Fibroblast of lung (primary cell): ENCODE measurements around the gene KCND1. TPM values are rescaled to one million over a fixed set of nuclear protein-coding genes. Genes with fewer than 3 reads are reported as not detected.

Experiments used
- DNase-seq, 2 donors: peaks; one replicate each; pipeline versions ENCODE4 v3.0.0 to v3.0.0-alpha.2; 2010; ENCODE audit warnings: low read depth in 2 of 2
- H2AFZ ChIP-seq: 2 replicates; pipeline ENCODE4 v1.5.1; 2012; ENCODE audit warnings: low read length, control low read depth, inconsistent platforms
- H3K27ac ChIP-seq: 2 replicates; pipeline ENCODE4 v1.5.1; 2011; ENCODE audit warnings: low read length, control low read depth; ENCODE audit not compliant: insufficient read depth
- H3K27me3 ChIP-seq: 2 replicates; pipeline ENCODE4 v1.5.1; 2011; ENCODE audit warnings: mild to moderate bottlenecking, low read length; ENCODE audit not compliant: control insufficient read depth, insufficient read depth
- H3K36me3 ChIP-seq: 2 replicates; pipeline ENCODE4 v1.5.1; 2011; ENCODE audit warnings: low read length; ENCODE audit not compliant: control insufficient read depth, insufficient read depth
- H3K4me1 ChIP-seq: 2 replicates; pipeline ENCODE4 v1.5.1; 2011; ENCODE audit warnings: low read length; ENCODE audit not compliant: control insufficient read depth, insufficient read depth; ENCODE audit errors: extremely low read depth
- H3K4me2 ChIP-seq: 2 replicates; pipeline ENCODE4 v1.5.1; 2011; ENCODE audit warnings: low read length, control low read depth; ENCODE audit not compliant: insufficient read depth; ENCODE audit errors: extremely low read depth
- H3K4me3 ChIP-seq, 4 experiments: fragments of 200-600 bp in 1 of 4; sonication (generic) in 1 of 4; replicated peaks in 1 of 4; 2 replicates each; pipeline ENCODE4 v1.5.1; 2011 to 2016; ENCODE audit warnings: low read length in 4 of 4, low read depth in 3 of 4, mild to moderate bottlenecking in 3 of 4, control low read depth in 2 of 4, inconsistent platforms in 1 of 4, mixed read lengths in 1 of 4; ENCODE audit not compliant: insufficient read depth in 1 of 4; ENCODE audit errors: control extremely low read depth in 1 of 4
- H3K79me2 ChIP-seq: 2 replicates; pipeline ENCODE4 v1.5.1; 2012; ENCODE audit warnings: mild to moderate bottlenecking, low read length, inconsistent platforms; ENCODE audit not compliant: control insufficient read depth, insufficient read depth
- H3K9ac ChIP-seq: 2 replicates; pipeline ENCODE4 v1.5.1; 2011; ENCODE audit warnings: mild to moderate bottlenecking, low read length, control low read depth; ENCODE audit not compliant: insufficient read depth
- H3K9me3 ChIP-seq: 2 replicates; pipeline ENCODE4 v1.5.1; 2012; ENCODE audit warnings: low read depth, low read length; ENCODE audit not compliant: control insufficient read depth, insufficient read depth
- H4K20me1 ChIP-seq: 2 replicates; pipeline ENCODE4 v1.5.1; 2011; ENCODE audit warnings: low read length; ENCODE audit not compliant: control insufficient read depth, insufficient read depth; ENCODE audit errors: extremely low read depth
- EZH2 ChIP-seq: IDR thresholded peaks from 2 replicates; pipeline ENCODE4 v1.5.1; 2012; ENCODE audit warnings: low read length, control low read depth, mild to moderate bottlenecking; ENCODE audit errors: missing control alignments
- polyA plus RNA-seq, 2 donors: library from polyadenylated mRNA; depleted of rRNA in 1 of 2; stranded (reverse) in 1 of 2; unstranded in 1 of 2; fragments of >200 nt; gene quantifications; 2 replicates each; pipeline ENCODE4 v1.2.1, GENCODE V29; 2011 to 2012; ENCODE audit warnings: missing spikeins in 1 of 2
- total RNA-seq: library from RNA; depleted of rRNA; stranded (reverse); fragments of >200 nt; gene quantifications from 2 replicates; pipeline ENCODE4 v1.2.1, GENCODE V29; 2014
- TF ChIP-seq, protein P1 (sequence below), 2 donors: IDR thresholded peaks in 1 of 2; conservative IDR thresholded peaks in 1 of 2; 1 replicate in 1 of 2; 2 replicates in 1 of 2; pipeline ENCODE4 v1.5.1; 2011 to 2012; ENCODE audit warnings: low read length in 2 of 2, control low read depth in 1 of 2, inconsistent platforms in 1 of 2, low read depth in 1 of 2, mild to moderate bottlenecking in 1 of 2

KCND1 gene
- total and polyA plus RNA-seq, 2 donors (not counting 1 experiment from before 2014, with no cell fraction given): 0.41 to 1.3 TPM

DNA sequence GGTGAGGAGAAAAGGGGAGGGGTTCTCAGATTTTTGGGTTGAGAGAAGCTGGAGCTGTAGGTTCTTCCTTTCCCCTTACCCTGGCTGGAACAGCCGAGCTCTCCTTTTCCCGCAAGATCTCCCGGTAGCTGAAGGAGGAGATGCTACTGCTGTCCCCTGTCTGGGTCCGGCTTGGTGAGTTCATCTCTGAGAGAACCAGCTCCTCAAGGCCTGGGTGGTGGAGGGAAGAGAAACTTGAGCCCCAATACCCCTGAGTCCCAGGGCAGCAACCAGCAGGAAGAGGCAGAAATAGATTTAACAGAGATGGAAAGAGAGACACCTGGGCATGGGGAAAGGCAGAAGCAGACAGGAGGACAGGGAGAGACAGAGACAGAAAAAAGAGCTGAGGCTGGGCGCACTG lies 6.6 kb upstream of the KCND1 start:
- Histone ChIP-seq H3K36me3 (peaks cover 5% of the 10 kb centered on the region), H3K4me3 (no peak overlapping the region), H3K27ac (no peak overlapping the region), H4K20me1 (no peaks in the 10 kb centered on the region), H3K4me1 (no peaks in the 10 kb centered on the region), H3K79me2 (no peaks in the 10 kb centered on the region), H3K4me2 (no peak overlapping the region), H2AFZ (no peak overlapping the region), H3K9me3 (no peaks in the 10 kb centered on the region), H3K27me3 (no peaks in the 10 kb centered on the region), H3K9ac (no peak overlapping the region)
- DNase-seq: no peak
- TF ChIP-seq EZH2: no peak
- TF ChIP-seq, protein P1, sequence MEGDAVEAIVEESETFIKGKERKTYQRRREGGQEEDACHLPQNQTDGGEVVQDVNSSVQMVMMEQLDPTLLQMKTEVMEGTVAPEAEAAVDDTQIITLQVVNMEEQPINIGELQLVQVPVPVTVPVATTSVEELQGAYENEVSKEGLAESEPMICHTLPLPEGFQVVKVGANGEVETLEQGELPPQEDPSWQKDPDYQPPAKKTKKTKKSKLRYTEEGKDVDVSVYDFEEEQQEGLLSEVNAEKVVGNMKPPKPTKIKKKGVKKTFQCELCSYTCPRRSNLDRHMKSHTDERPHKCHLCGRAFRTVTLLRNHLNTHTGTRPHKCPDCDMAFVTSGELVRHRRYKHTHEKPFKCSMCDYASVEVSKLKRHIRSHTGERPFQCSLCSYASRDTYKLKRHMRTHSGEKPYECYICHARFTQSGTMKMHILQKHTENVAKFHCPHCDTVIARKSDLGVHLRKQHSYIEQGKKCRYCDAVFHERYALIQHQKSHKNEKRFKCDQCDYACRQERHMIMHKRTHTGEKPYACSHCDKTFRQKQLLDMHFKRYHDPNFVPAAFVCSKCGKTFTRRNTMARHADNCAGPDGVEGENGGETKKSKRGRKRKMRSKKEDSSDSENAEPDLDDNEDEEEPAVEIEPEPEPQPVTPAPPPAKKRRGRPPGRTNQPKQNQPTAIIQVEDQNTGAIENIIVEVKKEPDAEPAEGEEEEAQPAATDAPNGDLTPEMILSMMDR (conservative IDR thresholded peaks at IDR 0.05 in 1 of 2, IDR thresholded peaks at IDR 0.05 in 1 of 2; ENCODE audit: low read depth in 1 of 2, low read length in 2 of 2): no peak

DNA sequence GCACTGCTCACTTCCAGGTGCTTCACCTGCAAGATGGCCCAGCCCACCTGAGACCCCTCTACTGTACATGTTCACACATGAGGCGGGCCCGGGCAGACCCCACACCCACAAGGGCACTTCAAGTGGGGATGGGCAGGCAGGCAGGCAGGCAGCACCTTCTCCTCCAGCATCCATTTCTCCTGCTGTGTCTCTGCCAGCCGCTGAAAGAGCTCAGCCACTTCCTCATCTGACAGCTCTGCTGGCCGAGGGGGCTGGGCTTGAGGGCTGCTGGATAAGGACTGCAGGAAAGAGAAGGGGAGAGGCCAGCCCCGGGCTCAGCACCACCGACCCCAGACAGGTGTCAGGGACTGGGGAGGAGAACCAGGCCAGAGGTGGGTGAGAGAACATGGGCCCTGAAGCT lies 4.4 kb upstream of the KCND1 start:
- Histone ChIP-seq H3K27ac (no peak overlapping the region), H3K4me3 (no peak overlapping the region), H4K20me1 (no peaks in the 10 kb centered on the region), H3K4me2 (no peak overlapping the region), H2AFZ (no peak overlapping the region), H3K9me3 (no peaks in the 10 kb centered on the region), H3K27me3 (no peaks in the 10 kb centered on the region), H3K36me3 (no peaks in the 10 kb centered on the region), H3K9ac (no peak overlapping the region), H3K79me2 (no peaks in the 10 kb centered on the region), H3K4me1 (peaks cover 2% of the 10 kb centered on the region)
- no peak for TF ChIP-seq EZH2
- TF ChIP-seq, protein P1 (conservative IDR thresholded peaks at IDR 0.05 in 1 of 2, IDR thresholded peaks at IDR 0.05 in 1 of 2; ENCODE audit: low read depth in 1 of 2, low read length in 2 of 2): no peak
- no peak for DNase-seq

DNA sequence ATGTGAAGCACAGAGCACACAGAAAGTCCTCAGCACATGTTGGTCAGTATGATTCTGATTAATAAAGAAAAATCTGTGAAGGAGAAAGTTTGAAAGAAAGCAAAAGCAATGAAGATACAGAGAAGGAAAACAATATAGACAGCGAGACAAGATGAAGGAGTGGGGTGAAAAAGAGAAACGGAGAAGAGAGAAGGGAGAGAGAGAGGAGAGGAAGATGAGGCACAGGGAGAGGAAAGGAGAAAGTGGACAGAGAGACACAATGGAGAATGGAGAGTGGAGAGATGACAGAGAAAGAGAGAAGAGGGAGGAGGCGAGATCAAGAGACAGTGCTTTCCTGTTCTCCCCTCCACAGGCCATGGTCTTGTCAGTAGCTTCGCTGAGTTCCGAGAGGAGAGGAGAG lies 3.9 kb upstream of the KCND1 start:
- H2AFZ ChIP-seq: no peak overlapping the region
- no peak overlapping the region for H3K27ac ChIP-seq
- H3K9ac ChIP-seq: no peak overlapping the region
- no peaks in the 10 kb centered on the region for H3K79me2 ChIP-seq
- TF ChIP-seq, protein P1 (conservative IDR thresholded peaks at IDR 0.05 in 1 of 2, IDR thresholded peaks at IDR 0.05 in 1 of 2; ENCODE audit: low read depth in 1 of 2, low read length in 2 of 2): no peak
- TF ChIP-seq EZH2: no peak
- H3K27me3 ChIP-seq: no peaks in the 10 kb centered on the region
- DNase-seq: no peak
- no peaks in the 10 kb centered on the region for H3K9me3 ChIP-seq
- H4K20me1 ChIP-seq: no peaks in the 10 kb centered on the region
- no peak overlapping the region for H3K4me3 ChIP-seq
- peaks cover 2% of the 10 kb centered on the region for H3K4me1 ChIP-seq
- H3K36me3 ChIP-seq: no peaks in the 10 kb centered on the region
- no peak overlapping the region for H3K4me2 ChIP-seq
